Heart right ventricle (tissue), 16 donors: ENCODE results near the gene DNAH17. TPM values are rescaled to one million over a fixed set of nuclear protein-coding genes. Genes with fewer than 3 reads are reported as not detected.

Source experiments
- ATAC-seq, 8 donors: fragments of 200-7000 bp; cut with Tn5 transposase; one replicate each; pipeline ENCODE4 v1.9.1; 2020; ENCODE audit warnings: mild to moderate bottlenecking in 8 of 8, moderate library complexity in 8 of 8, moderate number of reproducible peaks in 1 of 8
- DNase-seq, 2 donors: peaks; one replicate each; pipeline ENCODE4 v3.0.0-alpha.2; 2020
- H3K27ac ChIP-seq, 10 donors: fragments of 200-600 bp; sonication (generic) in 2 of 10; one replicate each; pipeline versions ENCODE4 v1.5.0 to v1.8.0; 2020 to 2022; ENCODE audit warnings: mild to moderate bottlenecking in 3 of 10
- H3K27me3 ChIP-seq, 7 donors: fragments of 200-600 bp; one replicate each; pipeline ENCODE4 v1.8.0; 2021 to 2022; ENCODE audit warnings: mild to moderate bottlenecking in 2 of 7
- H3K36me3 ChIP-seq, 9 donors: fragments of 200-600 bp; sonication (generic) in 1 of 9; one replicate each; pipeline versions ENCODE4 v1.5.0 to v1.8.0; 2020 to 2022; ENCODE audit warnings: mild to moderate bottlenecking in 2 of 9
- H3K4me1 ChIP-seq, 9 donors: fragments of 200-600 bp; sonication (generic) in 1 of 9; one replicate each; pipeline versions ENCODE4 v1.5.0 to v1.8.0; 2020 to 2022; ENCODE audit warnings: mild to moderate bottlenecking in 4 of 9
- H3K4me3 ChIP-seq, 10 donors: fragments of 200-600 bp; sonication (generic) in 2 of 10; one replicate each; pipeline versions ENCODE4 v1.5.0 to v1.8.0; 2020 to 2022; ENCODE audit warnings: mild to moderate bottlenecking in 7 of 10, moderate library complexity in 2 of 10
- H3K9me3 ChIP-seq, 11 donors: fragments of 200-600 bp in 10 of 11; sonication (generic) in 2 of 11; one replicate each; pipeline versions ENCODE4 v1.5.0 to v1.8.0; 2013 to 2022; ENCODE audit warnings: mild to moderate bottlenecking in 2 of 11, control low read depth in 1 of 11, moderate library complexity in 1 of 11
- WGBS, 2 donors: extraction: QIAGEN DNeasy Blood & Tissue Kit; methylation state at CpG; one replicate each; pipeline ENCODE4 v1.1.7; 2013; ENCODE audit warnings: inconsistent platforms in 1 of 2; 5-methylcytosine and 5-hydroxymethylcytosine counted together
- intact Hi-C, 10 donors: fragments of 100-400 bp; cut with DNase I; formaldehyde crosslinking; loops; one replicate each; pipeline versions ENCODE4 v1.11.1 to v1.14.2; 2022
- polyA plus RNA-seq, 2 donors: library from polyadenylated mRNA; stranded (reverse); fragments of 200-250 nt; gene quantifications; one replicate each; pipeline ENCODE4 v1.2.3, GENCODE V29; 2013
- total RNA-seq, 10 donors: library from RNA; stranded (reverse); fragmentation: NEBNext Ultra II Directional in 3 of 10; extraction: Animal tissue kit (Norgen Biotek cat#: 25700) in 3 of 10; gene quantifications; one replicate each; pipeline versions ENCODE4 v1.2.1 to v1.2.4, GENCODE V29; 2021 to 2023
- TF ChIP-seq, protein P1 (sequence below), 9 donors: fragments of 200-600 bp; sonication (generic) in 2 of 9; IDR thresholded peaks; one replicate each; pipeline versions ENCODE4 v1.5.0 to v1.8.0; 2021 to 2022; ENCODE audit warnings: antibody characterized with exemption in 9 of 9, mild to moderate bottlenecking in 5 of 9, moderate library complexity in 1 of 9
- donor health status: Arrhythmogenic right ventricular cardiomyopathy.
- donor health status: ischemic (EF 13 %, LVEDD 7.1; RV severe dilation, severe dysfunction).
- donor health status: healthy with polysubstance abuse.
- donor health status: DM: no; HTN: yes; CAD: no.
- donor health status: DM: no; HTN: no; CAD: no.
- donor health status: ischemic (EF 25% LVEDD 6.9; RV normal size, moderate dysfunction).
- donor health status: ischemic (EF 25% LVEDD 5.7; RV mildly dilated, moderate dysfunction).
- donor health status: healthy.
- donor health status: DM: yes; HTN: yes; CAD: no.
- donor health status: Ischemic cardiomyopathy.
- donor health status: ischemic (EF 35%, LVEDD 5.7; RV mildly dilated, moderate dysfunction).
- donor health status: nonischemic (EF 11% LVEDD 7.7; RV severe dilation, severe dysfunction).
- donor health status: DM: yes; HTN: yes; CAD: no.
- donor health status: PGD.
- donor health status: ischemic (EF 29% LVEDD 5.4; RV normal size, mild dysfunction).
- donor health status: nonischemic (EF 23%, LVEDD 6.1; RV moderate dilation, normal function).

The DNAH17 gene
- total and polyA plus RNA-seq, 12 donors: 0.05 to 0.30 (median 0.09) TPM; not detected in 4

DNA sequence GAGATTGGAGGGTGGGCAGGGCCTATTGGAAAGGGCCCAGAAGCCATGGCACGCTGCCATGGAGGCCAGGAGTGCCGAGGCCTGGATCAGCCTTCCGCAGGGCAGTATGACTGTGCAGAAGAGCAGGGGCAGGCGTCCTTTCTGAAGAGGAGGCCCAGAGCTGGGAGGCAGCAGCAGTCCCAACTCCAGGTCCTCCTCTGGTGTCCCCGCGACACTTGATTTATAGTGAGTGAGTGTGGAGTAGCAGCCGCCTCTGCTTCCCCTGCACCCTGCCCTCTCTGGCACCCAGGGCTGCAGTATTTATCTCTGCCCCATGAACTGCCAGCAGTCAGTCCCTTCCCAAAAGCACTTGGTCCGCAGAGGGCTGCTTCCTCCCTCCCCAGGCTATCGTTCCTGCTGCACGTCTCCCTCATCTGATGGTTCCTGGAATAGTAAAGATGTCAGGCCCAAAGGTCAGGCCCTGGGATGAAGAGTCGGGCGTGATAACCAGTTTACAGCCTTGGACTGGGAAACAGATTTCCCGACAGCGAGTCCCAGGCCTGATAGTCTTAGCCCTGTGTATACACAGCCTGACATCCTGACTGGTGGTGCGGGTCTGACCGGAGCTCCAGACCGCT is 165.8 kb downstream of the DNAH17 start:
- TF ChIP-seq, protein P1, sequence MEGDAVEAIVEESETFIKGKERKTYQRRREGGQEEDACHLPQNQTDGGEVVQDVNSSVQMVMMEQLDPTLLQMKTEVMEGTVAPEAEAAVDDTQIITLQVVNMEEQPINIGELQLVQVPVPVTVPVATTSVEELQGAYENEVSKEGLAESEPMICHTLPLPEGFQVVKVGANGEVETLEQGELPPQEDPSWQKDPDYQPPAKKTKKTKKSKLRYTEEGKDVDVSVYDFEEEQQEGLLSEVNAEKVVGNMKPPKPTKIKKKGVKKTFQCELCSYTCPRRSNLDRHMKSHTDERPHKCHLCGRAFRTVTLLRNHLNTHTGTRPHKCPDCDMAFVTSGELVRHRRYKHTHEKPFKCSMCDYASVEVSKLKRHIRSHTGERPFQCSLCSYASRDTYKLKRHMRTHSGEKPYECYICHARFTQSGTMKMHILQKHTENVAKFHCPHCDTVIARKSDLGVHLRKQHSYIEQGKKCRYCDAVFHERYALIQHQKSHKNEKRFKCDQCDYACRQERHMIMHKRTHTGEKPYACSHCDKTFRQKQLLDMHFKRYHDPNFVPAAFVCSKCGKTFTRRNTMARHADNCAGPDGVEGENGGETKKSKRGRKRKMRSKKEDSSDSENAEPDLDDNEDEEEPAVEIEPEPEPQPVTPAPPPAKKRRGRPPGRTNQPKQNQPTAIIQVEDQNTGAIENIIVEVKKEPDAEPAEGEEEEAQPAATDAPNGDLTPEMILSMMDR (IDR thresholded peaks at IDR 0.05): no peak
- H3K4me3 ChIP-seq: no peak overlapping the region
- peak; percentile 44 to 76 (median 58) for ATAC-seq
- peaks cover 32 to 92% (median 82%) of the 10 kb centered on the region in 9 donors for H3K4me1 ChIP-seq
- peaks cover 0 to 69% (median 0%) of the 10 kb centered on the region in 9 donors for H3K36me3 ChIP-seq
- 42 to 49% methylated on average over 17 of the region's 17 CpGs for WGBS, 2 donors
- no peak for DNase-seq
- H3K27me3 ChIP-seq: no peaks in the 10 kb centered on the region
- no peaks in the 10 kb centered on the region for H3K9me3 ChIP-seq
- H3K27ac ChIP-seq: peak overlapping the region; percentile 25 to 98 (median 78)
- intact Hi-C loops: no loop called here

DNA sequence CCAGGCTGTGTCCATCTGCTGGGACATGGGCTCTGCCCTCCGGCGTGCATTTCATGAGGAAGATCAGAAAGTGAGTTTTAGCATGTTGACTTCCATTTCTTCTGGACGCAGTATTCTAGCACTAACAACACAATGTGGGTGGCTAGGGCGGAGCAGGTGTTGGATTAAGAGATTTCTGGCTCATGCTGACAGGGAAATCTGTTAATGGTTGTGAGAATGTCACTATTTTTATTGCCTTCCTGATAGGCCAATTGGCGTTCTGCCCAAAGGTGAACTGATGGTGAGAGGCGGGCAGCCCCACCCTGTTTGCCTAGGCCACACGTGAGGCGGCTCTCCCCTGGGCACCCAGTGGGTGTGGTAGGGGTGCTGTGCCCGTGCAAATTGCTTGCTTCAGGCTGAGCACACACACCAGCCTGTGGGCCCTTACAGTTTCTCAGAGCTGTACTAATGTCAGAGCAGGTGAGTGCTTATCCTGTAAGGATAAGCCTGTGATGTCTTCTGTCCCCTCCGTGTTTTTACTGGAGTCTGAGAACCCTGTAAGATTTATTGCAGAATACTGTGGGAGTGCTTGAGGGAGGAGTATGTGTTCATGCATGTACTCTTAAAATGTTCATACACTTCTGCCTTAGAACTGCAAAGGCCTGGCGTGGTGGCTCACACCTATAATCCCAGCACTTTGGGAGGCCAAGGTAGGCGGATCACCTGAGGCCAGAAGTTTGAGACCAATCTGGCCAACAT is 167.8 kb downstream of the DNAH17 start:
- ATAC-seq: no peak

GRCh38 chr17:78408476-78409050 is 168.6 kb downstream of the DNAH17 start:
- Histone ChIP-seq H3K9me3 (no peaks in the 10 kb centered on the region), H3K36me3 (peaks cover 0 to 79% (median 19%) of the 10 kb centered on the region in 9 donors), H3K4me3 (no peak overlapping the region), H3K27ac (peak overlapping the region in 3 of 10 donors; percentile 18 to 45 (median 41)), H3K4me1 (peaks cover 18 to 67% (median 54%) of the 10 kb centered on the region in 9 donors), H3K27me3 (no peaks in the 10 kb centered on the region)
- TF ChIP-seq, protein P1 (IDR thresholded peaks at IDR 0.05): no peak
- ATAC-seq (no peak), DNase-seq (no peak)
- intact Hi-C loops: no loop called here
- WGBS, 2 donors: 84 to 86% methylated on average over 23 of the region's 23 CpGs

More for the DNA sequence above, 167.8 kb downstream of the DNAH17 start:
- TF ChIP-seq, protein P1 (IDR thresholded peaks at IDR 0.05): no peak
- WGBS, 2 donors: 65 to 66% methylated on average over 12 of the region's 12 CpGs
- Histone ChIP-seq H3K36me3 (peaks cover 0 to 71% (median 11%) of the 10 kb centered on the region in 9 donors), H3K4me1 (peaks cover 20 to 75% (median 62%) of the 10 kb centered on the region in 9 donors), H3K27me3 (no peaks in the 10 kb centered on the region), H3K9me3 (no peaks in the 10 kb centered on the region), H3K4me3 (no peak overlapping the region), H3K27ac (peak overlapping the region in 3 of 10 donors; percentile 18 to 45 (median 41))
- no peak for DNase-seq
- intact Hi-C loops: no loop called here

DNA sequence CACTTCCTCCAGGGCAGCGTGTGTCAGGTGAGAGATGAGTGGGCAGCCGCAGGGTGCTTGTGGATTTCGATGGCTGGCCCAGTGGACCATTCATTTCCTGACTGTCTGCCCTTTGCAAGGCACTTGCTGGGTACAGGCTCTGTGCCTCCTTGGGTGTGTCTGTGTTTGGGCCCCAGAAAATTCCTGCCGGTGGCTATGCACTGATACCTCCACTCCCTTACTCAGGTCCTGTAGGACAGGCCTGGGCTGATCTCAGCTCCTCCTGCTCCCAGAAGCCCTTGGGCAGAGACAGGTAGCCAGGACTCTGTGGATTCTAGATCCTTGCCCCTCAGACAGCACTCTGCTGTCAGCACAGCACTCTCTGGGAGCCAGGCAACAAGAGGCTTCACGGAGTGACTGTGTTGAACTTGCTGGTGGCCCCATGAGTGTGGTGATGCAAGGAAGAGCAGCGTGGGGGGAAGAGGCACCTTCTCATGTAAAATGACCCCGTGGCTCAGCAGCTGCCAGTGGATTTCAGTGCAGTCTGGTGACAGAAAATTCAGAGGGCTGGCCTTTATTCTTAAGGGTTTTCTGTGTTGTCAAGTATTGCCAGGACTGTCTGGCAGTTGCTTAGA is 169.7 kb downstream of the DNAH17 start:
- no peaks in the 10 kb centered on the region for H3K27me3 ChIP-seq
- DNase-seq: no peak
- intact Hi-C loops: no loop called here
- no peak for ATAC-seq
- H3K4me3 ChIP-seq: no peak overlapping the region
- H3K36me3 ChIP-seq: peaks cover 0 to 88% (median 22%) of the 10 kb centered on the region in 9 donors
- no peak overlapping the region for H3K27ac ChIP-seq
- TF ChIP-seq, protein P1 (IDR thresholded peaks at IDR 0.05): no peak
- 84 to 89% methylated on average over 7 of the region's 7 CpGs for WGBS, 2 donors
- H3K4me1 ChIP-seq: peaks cover 8 to 56% (median 44%) of the 10 kb centered on the region in 9 donors
- no peaks in the 10 kb centered on the region for H3K9me3 ChIP-seq
